GM12878 (cell line): ENCODE data around the gene IBA57. TPM values are rescaled to one million over a fixed set of nuclear protein-coding genes. Genes with fewer than 3 reads are reported as not detected.

Experiments used
- ATAC-seq: fragments of 200-7000 bp; cut with Tn5 transposase; 3 replicates; pipeline ENCODE4 v1.9.1; 2020; ENCODE audit warnings: mild to moderate bottlenecking, moderate library complexity
- BruUV-seq: library from RNA; stranded (reverse); fragments of 400-500 nt; replicated peaks from 2 replicates; lab custom pipeline; 2021; lab: Mats Ljungman, UMichigan
- CTCF ChIA-PET: fragments of 300-600 bp; sonication (Branson Sonifier 250); formaldehyde crosslinking; extraction: SDS; loops from one replicate; lab custom pipeline; 2021; ENCODE audit warnings: inconsistent platforms; lab: Yijun Ruan, JAX
- POLR2A ChIA-PET: fragments of 350-600 bp; formaldehyde crosslinking; extraction: SDS; loops from one replicate; lab custom pipeline; 2021; ENCODE audit warnings: inconsistent platforms; lab: Charles Lee
- RAD21 ChIA-PET: fragments of 300-600 bp; sonication (Branson Sonifier 250); formaldehyde crosslinking; loops from one replicate; lab custom pipeline; 2023; ENCODE audit warnings: antibody characterized with exemption; ENCODE audit not compliant: unreplicated experiment; lab: Charles Lee
- SMC1A ChIA-PET: fragments of 300-600 bp; sonication (Branson Sonifier 250); formaldehyde crosslinking; loops from one replicate; lab custom pipeline; 2023; ENCODE audit not compliant: unreplicated experiment, uncharacterized antibody; lab: Charles Lee
- DNase-seq: peaks from one replicate; pipeline ENCODE4 v3.0.0-alpha.2; 2011; ENCODE audit warnings: low read depth, low spot score
- FAIRE-seq: peaks from 3 replicates; lab custom pipeline; 2011; peaks lifted over from hg19 to GRCh38; lab: Jason Lieb, UNC
- H2AFZ ChIP-seq: 2 replicates; pipeline ENCODE4 v1.6.0; 2011; ENCODE audit warnings: low read depth, low read length, control low read depth; ENCODE audit not compliant: control insufficient read depth
- H3K27ac ChIP-seq: 2 replicates; pipeline ENCODE4 v1.5.1; 2011; ENCODE audit warnings: control low read depth; ENCODE audit not compliant: control insufficient read depth, insufficient read depth
- H3K27me3 ChIP-seq, 2 experiments: replicated peaks in 1 of 2; 2 replicates each; pipeline versions ENCODE4 v1.6.0 to v1.6.1; 2011; ENCODE audit warnings: low read length in 1 of 2; ENCODE audit not compliant: control insufficient read depth in 2 of 2, insufficient read depth in 2 of 2
- H3K36me3 ChIP-seq, 2 experiments: 2 replicates each; pipeline ENCODE4 v1.5.1; 2011; ENCODE audit warnings: low read length in 1 of 2; ENCODE audit not compliant: control insufficient read depth in 2 of 2, insufficient read depth in 2 of 2
- H3K4me1 ChIP-seq: 2 replicates; pipeline ENCODE4 v1.6.1; 2011; ENCODE audit warnings: mild to moderate bottlenecking, low read length, moderate library complexity, mixed read lengths; ENCODE audit not compliant: control insufficient read depth, insufficient read depth
- H3K4me2 ChIP-seq: 2 replicates; pipeline ENCODE4 v1.6.0; 2011; ENCODE audit warnings: control low read depth; ENCODE audit not compliant: control insufficient read depth, insufficient read depth
- H3K4me3 ChIP-seq: fragments of 200-600 bp; sonication (generic); 2 replicates; pipeline ENCODE4 v1.5.1; 2016
- H3K79me2 ChIP-seq: 2 replicates; pipeline ENCODE4 v1.6.0; 2011; ENCODE audit warnings: low read length; ENCODE audit not compliant: control insufficient read depth, insufficient read depth
- H3K9ac ChIP-seq: 2 replicates; pipeline ENCODE4 v1.8.0; 2011; ENCODE audit warnings: low read length, control low read depth, mixed read lengths; ENCODE audit not compliant: control insufficient read depth, insufficient read depth
- H3K9me3 ChIP-seq: replicated peaks from 3 replicates; pipeline ENCODE4 v1.5.1; 2011; ENCODE audit warnings: mild to moderate bottlenecking, low read length; ENCODE audit not compliant: control insufficient read depth, insufficient read depth
- H4K20me1 ChIP-seq: 2 replicates; pipeline ENCODE4 v1.6.0; 2011; ENCODE audit not compliant: control insufficient read depth, insufficient read depth
- BMI1 ChIP-seq: fragments of 450-650 bp; IDR thresholded peaks from 2 replicates; pipeline ENCODE4 v1.6.1; 2016; ENCODE audit warnings: mild to moderate bottlenecking, moderate library complexity, borderline replicate concordance
- CHD4 ChIP-seq: fragments of 200-600 bp; sonication (generic); IDR thresholded peaks from 2 replicates; pipeline ENCODE4 v1.6.1; 2016; ENCODE audit warnings: mild to moderate bottlenecking
- PAX5 ChIP-seq: IDR thresholded peaks from 2 replicates; pipeline ENCODE4 v1.6.1; 2011; ENCODE audit warnings: low read depth, low read length, borderline replicate concordance
- TCF12 ChIP-seq: IDR thresholded peaks from 2 replicates; pipeline ENCODE4 v1.6.1; 2011; ENCODE audit warnings: low read depth, mild to moderate bottlenecking, low read length
- WGBS: methylation state at CpG from one replicate; pipeline ENCODE4 v1.1.6; 2016; ENCODE audit warnings: low lambda C conversion rate; ENCODE audit not compliant: insufficient replicate concordance, insufficient coverage; ENCODE audit errors: missing lambda C conversion rate; 5-methylcytosine and 5-hydroxymethylcytosine counted together
- in situ Hi-C: fragments of 300-500 bp; cut with MboI; formaldehyde crosslinking; loops from 9 replicates; pipeline ENCODE4 v1.14.3; 2018; ENCODE audit warnings: mixed read lengths
- intact Hi-C: fragments of 100-400 bp; cut with micrococcal nuclease; formaldehyde crosslinking; loops from one replicate; pipeline ENCODE4 v1.14.2; 2022; ENCODE audit not compliant: unreplicated experiment
- polyA plus RNA-seq, 11 experiments: library from polyadenylated mRNA; depleted of rRNA in 4 of 11; unstranded in 6 of 11; stranded (reverse) in 5 of 11; fragments of >200 nt; fragmentation: Nextera tagmentation in 4 of 11; fragmentation: Illumina TruSeq in 1 of 11; extraction: Ambion mirVana in 4 of 11; extraction: Trizol in 1 of 11; gene quantifications; 1 replicate in 1 of 11; 2 replicates in 10 of 11; pipeline versions ENCODE4 v1.2.1 to v1.2.3, GENCODE V29; 2011 to 2016; ENCODE audit warnings: inconsistent platforms in 2 of 11, missing spikeins in 2 of 11, low read depth in 1 of 11
- total RNA-seq, 4 experiments: library from RNA; depleted of rRNA in 3 of 4; stranded (reverse); fragments of >200 nt in 3 of 4; fragmentation: Illumina TruSeq in 1 of 4; extraction: Trizol in 1 of 4; gene quantifications; 2 replicates each; pipeline versions ENCODE4 v1.2.1 to v1.2.3, GENCODE V29; 2013 to 2021
- TF ChIP-seq, protein P1 (sequence below): fragments of 450-650 bp; IDR thresholded peaks from 2 replicates; pipeline ENCODE4 v1.6.1; 2017; ENCODE audit warnings: borderline replicate concordance

The IBA57 gene
- total and polyA plus RNA-seq, 10 of the 15 experiments (the other 5 are each of a cell fraction or from before 2014, with no cell fraction given), result 0.51 to 8.6 (median 3.7) TPM

- 68% methylated on average over 12 of the region's 13 CpGs for WGBS
- no peak overlapping the region for H3K27ac ChIP-seq
- SMC1A ChIA-PET, result interaction anchor here (1.5 kb wide), 1 partner anchor 7 kb away, joined by 3 read pairs; no protein-coding TSS in a partner anchor
- H3K79me2 ChIP-seq, result no peaks in the 10 kb centered on the region
- no peak overlapping the region for H2AFZ ChIP-seq
- no peaks in the 10 kb centered on the region for H3K36me3 ChIP-seq
- TF ChIP-seq, protein P1, sequence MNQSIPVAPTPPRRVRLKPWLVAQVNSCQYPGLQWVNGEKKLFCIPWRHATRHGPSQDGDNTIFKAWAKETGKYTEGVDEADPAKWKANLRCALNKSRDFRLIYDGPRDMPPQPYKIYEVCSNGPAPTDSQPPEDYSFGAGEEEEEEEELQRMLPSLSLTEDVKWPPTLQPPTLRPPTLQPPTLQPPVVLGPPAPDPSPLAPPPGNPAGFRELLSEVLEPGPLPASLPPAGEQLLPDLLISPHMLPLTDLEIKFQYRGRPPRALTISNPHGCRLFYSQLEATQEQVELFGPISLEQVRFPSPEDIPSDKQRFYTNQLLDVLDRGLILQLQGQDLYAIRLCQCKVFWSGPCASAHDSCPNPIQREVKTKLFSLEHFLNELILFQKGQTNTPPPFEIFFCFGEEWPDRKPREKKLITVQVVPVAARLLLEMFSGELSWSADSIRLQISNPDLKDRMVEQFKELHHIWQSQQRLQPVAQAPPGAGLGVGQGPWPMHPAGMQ, result no peak
- TF ChIP-seq TCF12 (no peak), PAX5 (no peak), BMI1 (no peak), CHD4 (no peak)
- no peaks in the 10 kb centered on the region for H3K27me3 ChIP-seq
- DNase-seq (no peak), ATAC-seq (no peak), FAIRE-seq (no peak)
- in situ Hi-C loops, result no loop called here
- POLR2A ChIA-PET, result no interaction called here
- intact Hi-C loops, result loop anchor here (10.0 kb wide), 1 partner anchor 69 kb away; no protein-coding TSS in a partner anchor
- H3K9me3 ChIP-seq, result no peaks in the 10 kb centered on the region; the same call in 2 of the 3 replicates
- H3K4me2 ChIP-seq, result no peak overlapping the region
- BruUV-seq, result no TSS peak
- RAD21 ChIA-PET, result no interaction called here
- no peak overlapping the region for H3K9ac ChIP-seq
- H3K4me1 ChIP-seq, result no peaks in the 10 kb centered on the region
- no peak overlapping the region for H3K4me3 ChIP-seq
- CTCF ChIA-PET, result no interaction called here
- no peaks in the 10 kb centered on the region for H4K20me1 ChIP-seq
Measured at GRCh38 chr1:228215663-228216116, 50.1 kb downstream of the IBA57 start.
